Fibroblast of lung (primary cell): ENCODE data around the gene LPIN3. TPM values are rescaled to one million over a fixed set of nuclear protein-coding genes. Genes with fewer than 3 reads are reported as not detected.

Source experiments
- DNase-seq, 2 donors: peaks; one replicate each; pipeline versions ENCODE4 v3.0.0 to v3.0.0-alpha.2; 2010; ENCODE audit warnings: low read depth in 2 of 2
- H2AFZ ChIP-seq: 2 replicates; pipeline ENCODE4 v1.5.1; 2012; ENCODE audit warnings: low read length, control low read depth, inconsistent platforms
- H3K27ac ChIP-seq: 2 replicates; pipeline ENCODE4 v1.5.1; 2011; ENCODE audit warnings: low read length, control low read depth; ENCODE audit not compliant: insufficient read depth
- H3K27me3 ChIP-seq: 2 replicates; pipeline ENCODE4 v1.5.1; 2011; ENCODE audit warnings: mild to moderate bottlenecking, low read length; ENCODE audit not compliant: control insufficient read depth, insufficient read depth
- H3K36me3 ChIP-seq: 2 replicates; pipeline ENCODE4 v1.5.1; 2011; ENCODE audit warnings: low read length; ENCODE audit not compliant: control insufficient read depth, insufficient read depth
- H3K4me1 ChIP-seq: 2 replicates; pipeline ENCODE4 v1.5.1; 2011; ENCODE audit warnings: low read length; ENCODE audit not compliant: control insufficient read depth, insufficient read depth; ENCODE audit errors: extremely low read depth
- H3K4me2 ChIP-seq: 2 replicates; pipeline ENCODE4 v1.5.1; 2011; ENCODE audit warnings: low read length, control low read depth; ENCODE audit not compliant: insufficient read depth; ENCODE audit errors: extremely low read depth
- H3K4me3 ChIP-seq, 4 experiments: fragments of 200-600 bp in 1 of 4; sonication (generic) in 1 of 4; replicated peaks in 1 of 4; 2 replicates each; pipeline ENCODE4 v1.5.1; 2011 to 2016; ENCODE audit warnings: low read length in 4 of 4, low read depth in 3 of 4, mild to moderate bottlenecking in 3 of 4, control low read depth in 2 of 4, inconsistent platforms in 1 of 4, mixed read lengths in 1 of 4; ENCODE audit not compliant: insufficient read depth in 1 of 4; ENCODE audit errors: control extremely low read depth in 1 of 4
- H3K79me2 ChIP-seq: 2 replicates; pipeline ENCODE4 v1.5.1; 2012; ENCODE audit warnings: mild to moderate bottlenecking, low read length, inconsistent platforms; ENCODE audit not compliant: control insufficient read depth, insufficient read depth
- H3K9ac ChIP-seq: 2 replicates; pipeline ENCODE4 v1.5.1; 2011; ENCODE audit warnings: mild to moderate bottlenecking, low read length, control low read depth; ENCODE audit not compliant: insufficient read depth
- H3K9me3 ChIP-seq: 2 replicates; pipeline ENCODE4 v1.5.1; 2012; ENCODE audit warnings: low read depth, low read length; ENCODE audit not compliant: control insufficient read depth, insufficient read depth
- H4K20me1 ChIP-seq: 2 replicates; pipeline ENCODE4 v1.5.1; 2011; ENCODE audit warnings: low read length; ENCODE audit not compliant: control insufficient read depth, insufficient read depth; ENCODE audit errors: extremely low read depth
- CTCF ChIP-seq, 2 donors: IDR thresholded peaks in 1 of 2; conservative IDR thresholded peaks in 1 of 2; 1 replicate in 1 of 2; 2 replicates in 1 of 2; pipeline ENCODE4 v1.5.1; 2011 to 2012; ENCODE audit warnings: low read length in 2 of 2, control low read depth in 1 of 2, inconsistent platforms in 1 of 2, low read depth in 1 of 2, mild to moderate bottlenecking in 1 of 2
- EZH2 ChIP-seq: IDR thresholded peaks from 2 replicates; pipeline ENCODE4 v1.5.1; 2012; ENCODE audit warnings: low read length, control low read depth, mild to moderate bottlenecking; ENCODE audit errors: missing control alignments
- polyA plus RNA-seq, 2 donors: library from polyadenylated mRNA; depleted of rRNA in 1 of 2; stranded (reverse) in 1 of 2; unstranded in 1 of 2; fragments of >200 nt; gene quantifications; 2 replicates each; pipeline ENCODE4 v1.2.1, GENCODE V29; 2011 to 2012; ENCODE audit warnings: missing spikeins in 1 of 2
- total RNA-seq: library from RNA; depleted of rRNA; stranded (reverse); fragments of >200 nt; gene quantifications from 2 replicates; pipeline ENCODE4 v1.2.1, GENCODE V29; 2014

Gene LPIN3
- total and polyA plus RNA-seq, 2 donors (not counting 1 experiment from before 2014, with no cell fraction given) = 4.7 to 5.1 TPM

- Histone ChIP-seq H3K27ac (no peak overlapping the region), H3K9me3 (no peaks in the 10 kb centered on the region), H4K20me1 (no peaks in the 10 kb centered on the region), H3K4me2 (no peak overlapping the region), H3K27me3 (no peaks in the 10 kb centered on the region), H3K4me1 (no peaks in the 10 kb centered on the region), H3K9ac (no peak overlapping the region), H3K79me2 (peaks cover 73% of the 10 kb centered on the region), H3K4me3 (no peak overlapping the region), H3K36me3 (peaks cover 2% of the 10 kb centered on the region), H2AFZ (no peak overlapping the region)
- TF ChIP-seq EZH2 (no peak), CTCF (conservative IDR thresholded peaks at IDR 0.05 in 1 of 2, IDR thresholded peaks at IDR 0.05 in 1 of 2; ENCODE audit: low read depth in 1 of 2, low read length in 2 of 2) (no peak)
- DNase-seq = no peak
Measured at GRCh38 chr20:41299899-41300298, 40.7 kb upstream of the LPIN3 start.

GRCh38 chr20:41300383-41300782 is 40.2 kb upstream of the LPIN3 start:
- H3K36me3 ChIP-seq = peaks cover 2% of the 10 kb centered on the region
- TF ChIP-seq CTCF (conservative IDR thresholded peaks at IDR 0.05 in 1 of 2, IDR thresholded peaks at IDR 0.05 in 1 of 2; ENCODE audit: low read depth in 1 of 2, low read length in 2 of 2) (no peak), EZH2 (no peak)
- no peaks in the 10 kb centered on the region for H3K9me3 ChIP-seq
- no peak overlapping the region for H3K4me2 ChIP-seq
- H3K27me3 ChIP-seq = no peaks in the 10 kb centered on the region
- no peak overlapping the region for H3K9ac ChIP-seq
- H3K79me2 ChIP-seq = peaks cover 77% of the 10 kb centered on the region
- H4K20me1 ChIP-seq = no peaks in the 10 kb centered on the region
- no peak for DNase-seq
- no peak overlapping the region for H2AFZ ChIP-seq
- no peaks in the 10 kb centered on the region for H3K4me1 ChIP-seq
- no peak overlapping the region for H3K27ac ChIP-seq
- H3K4me3 ChIP-seq = no peak overlapping the region

GRCh38 chr20:41300886-41301285 is 39.7 kb upstream of the LPIN3 start:
- Histone ChIP-seq H3K4me1 (no peaks in the 10 kb centered on the region), H3K9ac (no peak overlapping the region), H3K27me3 (no peaks in the 10 kb centered on the region), H3K36me3 (peaks cover 2% of the 10 kb centered on the region), H4K20me1 (no peaks in the 10 kb centered on the region), H2AFZ (no peak overlapping the region), H3K27ac (no peak overlapping the region), H3K4me2 (no peak overlapping the region), H3K4me3 (no peak overlapping the region), H3K9me3 (no peaks in the 10 kb centered on the region), H3K79me2 (peaks cover 76% of the 10 kb centered on the region)
- no peak for DNase-seq
- TF ChIP-seq EZH2 = no peak
- no peak for TF ChIP-seq CTCF (conservative IDR thresholded peaks at IDR 0.05 in 1 of 2, IDR thresholded peaks at IDR 0.05 in 1 of 2; ENCODE audit: low read depth in 1 of 2, low read length in 2 of 2)
